Myometrial cell (primary cell): ENCODE results near the gene NUTF2. TPM values are rescaled to one million over a fixed set of nuclear protein-coding genes. Genes with fewer than 3 reads are reported as not detected.

ENCODE experiments used
- total RNA-seq: library from RNA; depleted of rRNA; stranded (reverse); fragments of >200 nt; gene quantifications from 2 replicates; pipeline ENCODE4 v1.2.3, GENCODE V29; 2015

Gene NUTF2
- 103 and 274 TPM in 2 replicates for total RNA-seq

GRCh38 chr16:67846320-67847063 is at the start of gene NUTF2:
NUTF2 (plus strand) TSS chr16:67846933; CDS start chr16:67865131, 18,198 bp downstream.

GRCh38 chr16:67806428-67807147 is 40.1 kb upstream of the NUTF2 start, which contains the start of the genes RANBP10 and TSNAXIP1:
RANBP10 (minus strand) TSS chr16:67806560; CDS start chr16:67806536, 24 bp downstream.
TSNAXIP1 (plus strand) TSS chr16:67806889; CDS start chr16:67807150, 261 bp downstream.

GRCh38 chr16:67841816-67842508 is 4.8 kb upstream of the NUTF2 start, which contains the start of gene THAP11:
THAP11 (plus strand) TSS chr16:67842320; CDS start chr16:67842555, 235 bp downstream.

DNA sequence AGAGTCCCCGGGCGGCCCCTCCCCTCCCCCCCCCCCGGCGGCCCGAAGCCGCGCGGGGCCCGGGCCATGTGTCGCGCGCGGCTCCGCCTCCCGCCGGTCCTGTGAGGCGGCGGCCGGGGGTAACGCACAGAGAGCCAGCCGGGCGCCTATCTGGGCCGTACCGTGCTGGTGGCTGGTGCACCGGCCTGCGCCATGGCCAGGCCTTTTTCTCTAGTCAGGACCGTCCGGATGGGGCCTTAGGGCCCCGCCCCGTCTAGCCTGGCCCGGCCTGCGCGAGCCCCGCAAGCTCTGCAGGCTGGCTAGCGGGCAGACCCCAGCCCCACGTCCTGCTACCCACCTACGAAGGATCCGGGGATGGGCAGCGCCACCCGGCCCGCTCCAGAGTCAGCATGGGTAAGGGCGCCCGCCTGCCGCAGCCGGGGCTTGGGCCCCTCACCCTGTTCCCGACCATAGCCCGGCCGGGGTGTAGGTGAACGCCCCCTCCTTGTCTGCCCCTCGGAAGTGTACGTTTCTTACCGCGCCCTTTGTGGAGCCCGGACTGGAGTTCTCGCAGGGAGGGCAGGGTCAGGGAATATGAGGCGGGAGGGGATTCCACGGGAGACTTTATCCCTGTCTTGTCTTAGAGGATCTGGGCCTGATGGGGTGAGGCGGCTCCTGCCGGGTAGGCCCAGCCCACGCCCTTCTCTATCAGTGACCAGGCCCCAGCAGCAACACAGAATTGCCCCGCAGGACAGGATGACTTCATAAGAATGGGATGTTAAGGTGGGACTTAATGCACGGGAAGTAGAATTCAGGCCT is 530 bp downstream of the NUTF2 start, which contains the start of gene CENPT:
Gene CENPT, minus strand, starts transcription at position 630 of the 798 bp plus-strand sequence. CDS start 13,834 bp downstream, outside the sequence.

GRCh38 chr16:67872631-67873434 is 26.1 kb downstream of the NUTF2 start, which contains the start of gene EDC4:
EDC4 (plus strand) TSS chr16:67873052; CDS start chr16:67873262, 210 bp downstream.

GRCh38 chr16:67884684-67885083 is 38.0 kb downstream of the NUTF2 start, which contains the start of gene NRN1L:
NRN1L (plus strand) TSS chr16:67884885; CDS start chr16:67884904, 19 bp downstream.

GRCh38 chr16:67892899-67893742 is 46.4 kb downstream of the NUTF2 start, which contains the start of gene PSKH1:
PSKH1 (plus strand) TSS chr16:67893254; CDS start chr16:67908750, 15,496 bp downstream.

Other genes with a start within 250 kb of the NUTF2 start
- 1.4 and 1.6 TPM in 2 replicates for gene CARMIL2, start 201.8 kb upstream of the NUTF2 start, total RNA-seq
- gene ACD, start 186.7 kb upstream of the NUTF2 start, total RNA-seq, result 32.0 and 38.8 TPM in 2 replicates
- gene PARD6A, start 186.0 kb upstream of the NUTF2 start, total RNA-seq, result 0.18 and 0.86 TPM in 2 replicates
- gene ENKD1, start 180.2 kb upstream of the NUTF2 start, total RNA-seq, result 15.4 and 22.5 TPM in 2 replicates
- gene C16orf86, start 180.1 kb upstream of the NUTF2 start, total RNA-seq, result 8.4 and 12.4 TPM in 2 replicates
- gene GFOD2, start 127.6 kb upstream of the NUTF2 start, total RNA-seq, result 9.7 and 12.4 TPM in 2 replicates
- gene RANBP10, start 40.4 kb upstream of the NUTF2 start, total RNA-seq, result 3.2 and 3.5 TPM in 2 replicates
- gene TSNAXIP1, start 40.0 kb upstream of the NUTF2 start, total RNA-seq, result under 0.01 and 1.4 TPM in 2 replicates
- gene THAP11, start 4.6 kb upstream of the NUTF2 start, total RNA-seq, result 23.6 and 26.9 TPM in 2 replicates
- 30.0 and 33.7 TPM in 2 replicates for gene CENPT, start 760 bp downstream of the NUTF2 start, total RNA-seq
- 56.0 and 59.7 TPM in 2 replicates for gene EDC4, start 26.1 kb downstream of the NUTF2 start, total RNA-seq
- gene NRN1L, start 38.0 kb downstream of the NUTF2 start, total RNA-seq, result 0.89 TPM in 1 of 2 replicates, not detected in the other
- gene PSKH1, start 46.3 kb downstream of the NUTF2 start, total RNA-seq, result 5.8 and 8.3 TPM in 2 replicates
- gene CTRL, start 84.9 kb downstream of the NUTF2 start, total RNA-seq, result 0.53 and 0.58 TPM in 2 replicates
- gene PSMB10, start 89.9 kb downstream of the NUTF2 start, total RNA-seq, result 63.4 and 68.9 TPM in 2 replicates
- 5.5 and 6.0 TPM in 2 replicates for gene LCAT, start 97.2 kb downstream of the NUTF2 start, total RNA-seq
- gene SLC12A4, start 121.7 kb downstream of the NUTF2 start, total RNA-seq, result 63.6 and 116 TPM in 2 replicates
- not detected in 2 replicates for gene DPEP3, start 133.6 kb downstream of the NUTF2 start, total RNA-seq
- gene DPEP2, start 152.6 kb downstream of the NUTF2 start, total RNA-seq, result not detected in 2 replicates
- not detected in 2 replicates for gene DPEP2NB, start 169.0 kb downstream of the NUTF2 start, total RNA-seq
- 3.5 and 5.2 TPM in 2 replicates for gene DDX28, start 176.3 kb downstream of the NUTF2 start, total RNA-seq
- gene DUS2, start 176.4 kb downstream of the NUTF2 start, total RNA-seq, result 23.1 and 26.8 TPM in 2 replicates
- gene NFATC3, start 238.4 kb downstream of the NUTF2 start, total RNA-seq, result 9.7 and 9.8 TPM in 2 replicates